Hematopoietic multipotent progenitor cell treated with erythropoietin and hydrocortisone succinate and interleukin-3 and kit ligand, for 6 days (in vitro differentiated cells): ENCODE data around the gene SRGAP2C.
A peak's percentile ranks its signal among the peaks of the same experiment; 100 is the strongest.
"Not testable (repeated sequence)": the region's sequence is repeated elsewhere in the genome, so short reads cannot be mapped to it uniquely, and the experiment has no call there.

Experiments used
- DNase-seq: peaks from one replicate; pipeline ENCODE4 v3.0.0-alpha.2; 2015

SRGAP2C gene

GRCh38 chr1:121283587-121284180 is 98.9 kb downstream of the SRGAP2C start:
- DNase-seq, result not testable (repeated sequence)

GRCh38 chr1:121292590-121292989 is 107.8 kb downstream of the SRGAP2C start:
- DNase-seq, result not testable (repeated sequence)

GRCh38 chr1:121293263-121294204 is 108.8 kb downstream of the SRGAP2C start:
- not testable (repeated sequence) for DNase-seq

GRCh38 chr1:121294205-121294570 is 109.4 kb downstream of the SRGAP2C start:
- not testable (repeated sequence) for DNase-seq

GRCh38 chr1:121296563-121296962 is 111.8 kb downstream of the SRGAP2C start:
- DNase-seq, result not testable (repeated sequence)

GRCh38 chr1:121298529-121298928 is 113.8 kb downstream of the SRGAP2C start:
- DNase-seq, result not testable (repeated sequence)

GRCh38 chr1:121299514-121300149 is 114.9 kb downstream of the SRGAP2C start:
- not testable (repeated sequence) for DNase-seq

GRCh38 chr1:121301876-121302275 is 117.1 kb downstream of the SRGAP2C start:
- DNase-seq, result not testable (repeated sequence)

GRCh38 chr1:121307759-121308158 is 123.0 kb downstream of the SRGAP2C start:
- DNase-seq, result not testable (repeated sequence)

- not testable (repeated sequence) for DNase-seq
Observed at GRCh38 chr1:121315509-121315908, 130.7 kb downstream of the SRGAP2C start.

GRCh38 chr1:121316081-121316480 is 131.3 kb downstream of the SRGAP2C start:
- DNase-seq, result not testable (repeated sequence)

GRCh38 chr1:121317491-121318468 is 133.0 kb downstream of the SRGAP2C start:
- peak; percentile 7 for DNase-seq

GRCh38 chr1:121318687-121319086 is 133.9 kb downstream of the SRGAP2C start:
- not testable (repeated sequence) for DNase-seq

GRCh38 chr1:121321660-121322059 is 136.9 kb downstream of the SRGAP2C start:
- not testable (repeated sequence) for DNase-seq

GRCh38 chr1:121324726-121325125 is 140.0 kb downstream of the SRGAP2C start:
- not testable (repeated sequence) for DNase-seq

GRCh38 chr1:121332141-121332540 is 147.4 kb downstream of the SRGAP2C start:
- not testable (repeated sequence) for DNase-seq

GRCh38 chr1:121332599-121333562 is 148.1 kb downstream of the SRGAP2C start:
- DNase-seq, result not testable (repeated sequence)

GRCh38 chr1:121337958-121338357 is 153.2 kb downstream of the SRGAP2C start:
- DNase-seq, result not testable (repeated sequence)

GRCh38 chr1:121339611-121340010 is 154.8 kb downstream of the SRGAP2C start:
- not testable (repeated sequence) for DNase-seq

- not testable (repeated sequence) for DNase-seq
Observed at GRCh38 chr1:121343311-121343906, 158.6 kb downstream of the SRGAP2C start.
